Myocyte (in vitro differentiated cells): Measurements from ENCODE around the gene EGLN3. TPM values are rescaled to one million over a fixed set of nuclear protein-coding genes. Genes with fewer than 3 reads are reported as not detected.
"Not testable (repeated sequence)": the region's sequence is repeated elsewhere in the genome, so short reads cannot be mapped to it uniquely, and the experiment has no call there.

Experiments used
- DNase-seq: peaks from one replicate; pipeline ENCODE4 v3.0.0-alpha.2; 2012; ENCODE audit warnings: low read depth
- total RNA-seq: library from RNA; depleted of rRNA; stranded (reverse); fragments of >200 nt; gene quantifications from 2 replicates; pipeline ENCODE4 v1.2.3, GENCODE V29; 2014

The EGLN3 gene
- total RNA-seq, 1 donor from 2014 or later: 78.0 TPM

DNA sequence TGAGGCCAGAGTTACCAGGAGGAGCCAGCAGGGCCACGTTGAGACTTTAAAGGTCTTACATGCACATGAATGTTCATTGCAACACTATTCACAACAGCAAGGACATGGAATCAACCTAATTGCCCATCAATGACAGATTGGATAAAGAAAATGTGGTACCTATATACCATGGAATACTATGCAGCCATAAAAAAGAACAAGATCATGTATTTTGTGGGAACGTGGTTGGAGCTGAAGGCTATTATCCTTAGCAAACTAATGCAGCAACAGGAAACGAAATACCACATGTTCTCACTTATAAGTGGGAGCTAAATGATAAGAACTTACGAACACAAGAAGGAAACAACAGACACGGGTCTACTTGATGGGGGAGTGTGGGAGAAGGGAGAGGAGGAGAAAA, 11.6 kb upstream of the EGLN3 start:
- DNase-seq: not testable (repeated sequence)

GRCh38 chr14:33962016-33962415, 11.1 kb upstream of the EGLN3 start:
- DNase-seq: no peak

DNA sequence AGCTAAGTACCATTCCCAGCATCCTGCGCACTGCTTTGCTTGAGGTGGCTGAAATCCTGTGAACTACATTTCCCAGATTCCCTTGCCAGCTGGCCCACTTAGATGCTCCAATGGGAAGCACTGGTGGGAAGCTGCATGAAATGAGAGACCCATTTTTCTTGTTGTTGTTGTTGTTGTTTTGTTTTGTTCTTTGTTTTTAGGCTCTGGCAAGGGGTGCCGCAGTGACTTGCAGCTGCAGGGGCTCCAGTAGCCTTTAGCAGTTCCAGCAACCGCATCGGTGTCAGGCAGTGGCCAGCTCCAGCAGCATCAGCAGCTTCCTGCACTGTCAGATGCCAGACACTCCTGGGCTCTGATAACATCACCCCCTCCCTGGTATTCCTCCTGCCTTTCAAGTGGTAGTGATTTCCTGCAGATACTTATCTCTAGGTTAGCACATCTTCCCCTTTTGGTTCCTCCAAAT, 8.8 kb upstream of the EGLN3 start:
- no peak for DNase-seq

DNA sequence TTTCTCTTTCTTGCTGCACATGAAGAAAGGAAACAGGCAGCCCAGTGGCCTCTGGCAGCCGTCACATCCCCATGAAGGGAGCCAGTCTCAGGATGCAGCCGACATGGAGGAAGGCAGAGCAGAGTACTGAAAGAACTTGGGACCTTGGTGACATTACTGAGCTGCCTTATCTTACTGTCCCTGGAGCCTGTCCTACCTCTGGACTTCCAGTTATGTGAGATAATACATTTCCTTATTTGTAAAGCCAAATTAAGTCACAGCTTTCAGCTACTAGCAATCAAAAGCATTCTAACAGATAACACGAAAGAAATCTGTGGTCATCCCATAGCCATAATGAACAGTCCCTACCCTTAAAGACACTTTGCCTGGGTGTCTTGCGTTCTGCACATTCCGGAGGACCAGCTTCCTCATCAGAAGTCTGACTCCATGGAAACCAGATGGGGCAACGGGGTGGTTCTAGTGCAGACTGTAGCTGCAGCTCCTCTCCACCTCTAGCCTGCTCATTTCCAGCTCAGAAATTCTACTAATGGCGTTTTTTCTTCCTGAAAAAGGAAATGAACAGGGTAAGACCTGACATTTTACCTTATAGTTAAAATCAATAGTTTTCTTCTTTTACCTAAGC, 7.8 kb upstream of the EGLN3 start:
- DNase-seq: no peak

DNA sequence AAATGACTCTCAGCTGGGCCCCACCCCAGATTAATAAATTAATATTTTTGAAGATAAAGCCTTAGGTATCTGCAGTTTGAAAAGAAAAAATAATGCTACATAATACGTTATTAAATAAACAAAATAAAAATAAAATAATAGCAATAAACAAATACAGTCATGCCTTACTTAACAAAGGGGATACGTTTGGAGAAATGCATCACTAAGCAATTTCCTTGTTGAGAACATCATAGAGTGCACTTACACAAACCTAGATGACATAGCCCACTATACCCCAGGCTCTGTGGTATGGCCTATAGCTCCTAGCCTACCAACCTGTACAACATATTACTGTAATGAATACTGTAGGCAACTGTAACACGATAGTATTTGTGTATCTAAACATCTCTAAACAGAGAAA, 7.1 kb upstream of the EGLN3 start:
- DNase-seq: no peak

GRCh38 chr14:33957299-33957698, 6.4 kb upstream of the EGLN3 start:
- no peak for DNase-seq

- no peak for DNase-seq
These were observed 5.8 kb upstream of the EGLN3 start for GRCh38 chr14:33956640-33957039.

GRCh38 chr14:33954016-33954598, 3.2 kb upstream of the EGLN3 start:
- no peak for DNase-seq

- no peak for DNase-seq
These were observed 1.7 kb upstream of the EGLN3 start for GRCh38 chr14:33952541-33952940.

- no peak for DNase-seq
These were observed 438 bp upstream of the EGLN3 start for GRCh38 chr14:33951183-33951840.

- no peak for DNase-seq
These were observed 1.4 kb downstream of the EGLN3 start for GRCh38 chr14:33949411-33949893.

DNA sequence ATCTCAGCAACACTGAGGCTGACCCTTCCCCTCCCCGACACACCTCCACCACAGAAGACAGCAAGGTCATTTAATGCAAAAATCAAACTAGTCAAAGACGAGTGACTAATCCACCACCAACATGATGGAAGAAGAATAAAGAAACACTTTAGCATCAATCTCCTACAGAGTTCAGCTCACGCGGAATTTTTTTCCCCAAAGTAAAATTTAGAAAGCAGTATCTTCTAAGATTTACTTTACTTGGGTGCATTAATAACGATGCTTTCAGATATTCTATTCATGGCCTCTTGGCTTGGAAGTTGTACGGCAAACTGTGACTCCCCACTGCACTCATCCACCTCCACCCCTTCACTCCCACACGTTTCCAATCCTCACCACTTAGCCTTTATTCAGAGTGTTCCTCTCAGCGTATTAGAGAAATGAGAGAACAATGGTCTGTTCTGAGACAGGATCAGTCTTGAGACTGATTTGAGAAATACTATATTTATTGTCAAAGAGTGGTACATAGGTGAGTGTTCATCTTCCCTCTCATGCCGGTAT, 1.9 kb downstream of the EGLN3 start:
- no peak for DNase-seq

DNA sequence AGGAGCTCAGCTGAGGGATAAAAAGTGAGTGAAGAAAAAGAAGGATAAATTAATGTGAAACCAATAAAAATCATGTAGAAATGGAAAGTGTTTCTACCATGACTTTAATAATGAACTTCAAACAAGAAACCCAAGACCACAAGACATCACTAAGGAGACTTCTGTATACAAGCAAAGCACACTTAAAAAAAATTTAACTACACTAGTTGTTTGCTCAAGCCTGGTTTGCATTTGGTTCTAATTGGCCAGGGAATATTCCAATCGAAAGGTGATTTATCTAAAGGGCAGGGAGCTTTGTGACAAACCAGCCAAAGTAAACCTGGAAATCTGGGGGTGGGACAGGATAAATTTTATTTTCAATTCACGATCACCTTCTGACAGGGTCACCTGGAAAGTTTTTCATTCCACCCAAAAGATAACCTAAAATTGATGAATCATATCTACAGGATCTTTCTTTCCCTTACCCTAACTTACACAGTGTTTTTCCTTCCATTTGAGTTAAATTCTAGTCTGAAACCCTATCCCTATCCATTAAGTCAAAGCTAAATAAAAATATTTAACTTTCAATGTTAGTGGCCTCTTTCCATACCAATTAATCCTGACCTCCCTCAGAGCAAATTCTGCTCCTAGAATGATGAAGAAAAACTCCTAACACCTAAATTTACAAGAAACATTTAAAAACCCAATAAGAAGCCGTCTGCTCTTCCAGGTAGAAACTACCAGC, 2.6 kb downstream of the EGLN3 start:
- no peak for DNase-seq

- no peak for DNase-seq
These were observed 4.0 kb downstream of the EGLN3 start for GRCh38 chr14:33946679-33947476.

DNA sequence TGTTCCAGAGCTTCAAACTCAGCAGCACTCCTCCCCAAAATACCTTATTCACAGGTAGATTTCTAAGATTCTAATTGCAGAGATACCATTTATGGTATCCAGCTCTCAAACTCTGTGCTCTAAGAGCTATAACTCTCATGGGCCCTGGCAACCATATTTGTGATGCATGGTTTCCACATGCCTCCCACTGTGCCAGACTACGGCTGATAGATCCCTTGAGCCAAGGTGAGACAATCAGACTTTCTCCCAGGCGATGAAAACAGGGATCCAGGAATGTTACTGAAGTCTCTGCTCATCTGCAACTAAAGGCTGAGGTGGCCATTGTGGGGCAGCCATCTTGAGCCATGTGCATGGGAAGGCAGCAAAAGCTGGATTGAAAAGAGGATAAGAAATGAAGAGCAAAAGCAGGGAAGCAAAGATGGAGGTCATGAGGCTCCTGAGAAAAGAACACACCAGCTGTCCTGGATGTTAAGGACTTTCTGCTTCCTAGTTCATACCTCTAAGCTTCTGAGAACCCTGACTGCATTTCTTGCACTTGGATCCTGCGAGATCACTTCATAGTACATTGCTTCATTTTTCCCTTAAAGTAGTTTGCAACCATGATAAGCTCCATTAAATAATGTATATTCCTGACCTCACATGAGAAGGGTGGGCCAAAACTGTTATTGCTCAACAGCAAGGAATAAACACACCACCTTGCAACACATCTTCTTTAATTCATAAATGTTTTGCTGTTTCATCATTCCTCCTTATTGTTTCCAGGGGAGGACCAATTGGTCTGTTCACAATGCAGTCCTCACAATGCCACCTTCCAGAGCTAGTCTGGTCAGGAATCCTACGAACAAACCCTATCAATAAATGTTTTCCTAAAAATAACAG, 5.4 kb downstream of the EGLN3 start:
- no peak for DNase-seq

GRCh38 chr14:33943096-33943883, 7.6 kb downstream of the EGLN3 start:
- DNase-seq: no peak

GRCh38 chr14:33941718-33942117, 9.2 kb downstream of the EGLN3 start:
- no peak for DNase-seq

DNA sequence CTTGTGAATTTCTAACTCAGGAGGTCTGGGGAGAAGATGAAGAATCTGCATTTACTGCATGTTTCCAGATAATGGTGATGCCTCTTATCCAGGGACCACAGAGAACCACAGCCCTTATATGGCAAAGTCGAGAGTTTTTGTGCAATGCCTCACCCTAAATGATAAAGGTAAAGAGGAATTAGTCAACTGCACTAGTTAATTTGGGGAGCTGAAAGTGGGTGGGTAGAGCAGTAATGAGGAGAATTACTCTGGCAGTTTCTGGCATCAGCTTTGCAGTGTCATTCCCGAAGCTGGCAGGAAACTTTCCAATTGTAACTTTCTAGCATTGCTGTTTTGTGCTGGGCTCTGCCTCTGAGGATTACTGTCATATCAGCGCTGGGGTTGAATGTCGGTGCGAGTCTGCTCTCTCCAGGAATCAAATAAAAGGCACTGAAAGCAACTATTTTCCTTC, 10.3 kb downstream of the EGLN3 start:
- no peak for DNase-seq
